ENCODE results near the gene KRTAP1-1. TPM values are rescaled to one million over a fixed set of nuclear protein-coding genes. Genes with fewer than 3 reads are reported as not detected.

Gene KRTAP1-1
- total and polyA plus RNA-seq, 2 experiments from 2014 or later: not detected

- no peak overlapping the region for H3K4me3 Mint-ChIP-seq
Measured at GRCh38 chr17:41063449-41063848, 22.2 kb upstream of the KRTAP1-1 start.

More at GRCh38 chr17:41063449-41063848, 22.2 kb upstream of the KRTAP1-1 start:
- Histone ChIP-seq H3K27me3 (ENCODE audit: insufficient read depth) (no peaks in the 10 kb centered on the region), H2AFZ (no peak overlapping the region), H3K4me3 (no peak overlapping the region), H3K9me2 (ENCODE audit: insufficient read depth) (no peaks in the 10 kb centered on the region; the same call in none of the 2 replicates), H3K4me1 (ENCODE audit: insufficient read depth) (0 out of 2 replicates have a peak, but pooled peaks cover 6% of the 10 kb centered on the region), H3K4me2 (no peak overlapping the region), H3F3A (replicated peaks; ENCODE audit: low read depth) (no peaks in the 10 kb centered on the region), H3K79me2 (replicated peaks; ENCODE audit: insufficient read depth) (no peaks in the 10 kb centered on the region), H3K27ac (ENCODE audit: low read depth) (no peak overlapping the region), H4K20me1 (replicated peaks; ENCODE audit: insufficient read depth) (no peaks in the 10 kb centered on the region), H3K36me3 (ENCODE audit: insufficient read depth) (no peaks in the 10 kb centered on the region)
- DNase-seq (ENCODE audit: low spot score): no peak
- H3K36me3 Mint-ChIP-seq (ENCODE audit: low read depth): no peaks in the 10 kb centered on the region
- H3K4me1 Mint-ChIP-seq: peaks cover 4% of the 10 kb centered on the region
- no peak for TF ChIP-seq ETS1 (IDR thresholded peaks at IDR 0.05)
- TF ChIP-seq, protein P1, sequence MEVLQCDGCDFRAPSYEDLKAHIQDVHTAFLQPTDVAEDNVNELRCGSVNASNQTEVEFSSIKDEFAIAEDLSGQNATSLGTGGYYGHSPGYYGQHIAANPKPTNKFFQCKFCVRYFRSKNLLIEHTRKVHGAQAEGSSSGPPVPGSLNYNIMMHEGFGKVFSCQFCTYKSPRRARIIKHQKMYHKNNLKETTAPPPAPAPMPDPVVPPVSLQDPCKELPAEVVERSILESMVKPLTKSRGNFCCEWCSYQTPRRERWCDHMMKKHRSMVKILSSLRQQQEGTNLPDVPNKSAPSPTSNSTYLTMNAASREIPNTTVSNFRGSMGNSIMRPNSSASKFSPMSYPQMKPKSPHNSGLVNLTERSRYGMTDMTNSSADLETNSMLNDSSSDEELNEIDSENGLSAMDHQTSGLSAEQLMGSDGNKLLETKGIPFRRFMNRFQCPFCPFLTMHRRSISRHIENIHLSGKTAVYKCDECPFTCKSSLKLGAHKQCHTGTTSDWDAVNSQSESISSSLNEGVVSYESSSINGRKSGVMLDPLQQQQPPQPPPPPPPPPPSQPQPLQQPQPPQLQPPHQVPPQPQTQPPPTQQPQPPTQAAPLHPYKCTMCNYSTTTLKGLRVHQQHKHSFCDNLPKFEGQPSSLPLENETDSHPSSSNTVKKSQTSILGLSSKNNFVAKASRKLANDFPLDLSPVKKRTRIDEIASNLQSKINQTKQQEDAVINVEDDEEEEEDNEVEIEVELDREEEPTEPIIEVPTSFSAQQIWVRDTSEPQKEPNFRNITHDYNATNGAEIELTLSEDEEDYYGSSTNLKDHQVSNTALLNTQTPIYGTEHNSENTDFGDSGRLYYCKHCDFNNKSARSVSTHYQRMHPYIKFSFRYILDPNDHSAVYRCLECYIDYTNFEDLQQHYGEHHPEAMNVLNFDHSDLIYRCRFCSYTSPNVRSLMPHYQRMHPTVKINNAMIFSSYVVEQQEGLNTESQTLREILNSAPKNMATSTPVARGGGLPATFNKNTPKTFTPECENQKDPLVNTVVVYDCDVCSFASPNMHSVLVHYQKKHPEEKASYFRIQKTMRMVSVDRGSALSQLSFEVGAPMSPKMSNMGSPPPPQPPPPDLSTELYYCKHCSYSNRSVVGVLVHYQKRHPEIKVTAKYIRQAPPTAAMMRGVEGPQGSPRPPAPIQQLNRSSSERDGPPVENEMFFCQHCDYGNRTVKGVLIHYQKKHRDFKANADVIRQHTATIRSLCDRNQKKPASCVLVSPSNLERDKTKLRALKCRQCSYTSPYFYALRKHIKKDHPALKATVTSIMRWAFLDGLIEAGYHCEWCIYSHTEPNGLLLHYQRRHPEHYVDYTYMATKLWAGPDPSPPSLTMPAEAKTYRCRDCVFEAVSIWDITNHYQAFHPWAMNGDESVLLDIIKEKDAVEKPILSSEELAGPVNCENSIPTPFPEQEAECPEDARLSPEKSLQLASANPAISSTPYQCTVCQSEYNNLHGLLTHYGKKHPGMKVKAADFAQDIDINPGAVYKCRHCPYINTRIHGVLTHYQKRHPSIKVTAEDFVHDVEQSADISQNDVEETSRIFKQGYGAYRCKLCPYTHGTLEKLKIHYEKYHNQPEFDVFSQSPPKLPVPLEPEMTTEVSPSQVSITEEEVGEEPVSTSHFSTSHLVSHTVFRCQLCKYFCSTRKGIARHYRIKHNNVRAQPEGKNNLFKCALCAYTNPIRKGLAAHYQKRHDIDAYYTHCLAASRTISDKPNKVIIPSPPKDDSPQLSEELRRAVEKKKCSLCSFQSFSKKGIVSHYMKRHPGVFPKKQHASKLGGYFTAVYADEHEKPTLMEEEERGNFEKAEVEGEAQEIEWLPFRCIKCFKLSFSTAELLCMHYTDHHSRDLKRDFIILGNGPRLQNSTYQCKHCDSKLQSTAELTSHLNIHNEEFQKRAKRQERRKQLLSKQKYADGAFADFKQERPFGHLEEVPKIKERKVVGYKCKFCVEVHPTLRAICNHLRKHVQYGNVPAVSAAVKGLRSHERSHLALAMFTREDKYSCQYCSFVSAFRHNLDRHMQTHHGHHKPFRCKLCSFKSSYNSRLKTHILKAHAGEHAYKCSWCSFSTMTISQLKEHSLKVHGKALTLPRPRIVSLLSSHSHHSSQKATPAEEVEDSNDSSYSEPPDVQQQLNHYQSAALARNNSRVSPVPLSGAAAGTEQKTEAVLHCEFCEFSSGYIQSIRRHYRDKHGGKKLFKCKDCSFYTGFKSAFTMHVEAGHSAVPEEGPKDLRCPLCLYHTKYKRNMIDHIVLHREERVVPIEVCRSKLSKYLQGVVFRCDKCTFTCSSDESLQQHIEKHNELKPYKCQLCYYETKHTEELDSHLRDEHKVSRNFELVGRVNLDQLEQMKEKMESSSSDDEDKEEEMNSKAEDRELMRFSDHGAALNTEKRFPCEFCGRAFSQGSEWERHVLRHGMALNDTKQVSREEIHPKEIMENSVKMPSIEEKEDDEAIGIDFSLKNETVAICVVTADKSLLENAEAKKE (CRISPR knock-in tag; IDR thresholded peaks at IDR 0.05): no peak
- ATAC-seq: no peak
- H3K27ac Mint-ChIP-seq: no peak overlapping the region
- H3K27me3 Mint-ChIP-seq (ENCODE audit: insufficient read depth, low read depth, poor library complexity): no peaks in the 10 kb centered on the region
- H3K9me3 Mint-ChIP-seq: no peaks in the 10 kb centered on the region

All from GM23338 (cell line).